H1 (cell line): ENCODE measurements around the gene SPEF2. TPM values are rescaled to one million over a fixed set of nuclear protein-coding genes. Genes with fewer than 3 reads are reported as not detected.

ENCODE experiments used
- CBX5 ChIP-seq: fragments of 300-800, 300-1000 bp; sonication (generic); IDR thresholded peaks from 2 replicates; pipeline ENCODE4 v1.7.1; 2016; ENCODE audit warnings: antibody characterized with exemption, low read length, low read depth
- CHD2 ChIP-seq: IDR thresholded peaks from 2 replicates; pipeline ENCODE4 v1.6.1; 2012; ENCODE audit warnings: low read length, improper control_type of control experiment
- CTBP2 ChIP-seq: IDR thresholded peaks from 2 replicates; pipeline ENCODE4 v1.7.0; 2011; ENCODE audit warnings: borderline replicate concordance, mild to moderate bottlenecking, moderate library complexity, mixed read lengths, low read length; ENCODE audit not compliant: insufficient read depth, insufficient read length
- NANOG ChIP-seq: IDR thresholded peaks from 2 replicates; pipeline ENCODE4 v1.6.1; 2011; ENCODE audit warnings: low read length, low read depth, mild to moderate bottlenecking, inconsistent platforms; ENCODE audit not compliant: insufficient read depth, poor library complexity, severe bottlenecking
- SIRT6 ChIP-seq: IDR thresholded peaks from one replicate; pipeline ENCODE4 v1.7.1; 2012; ENCODE audit warnings: low read length, inconsistent platforms
- TBP ChIP-seq: IDR thresholded peaks from 2 replicates; pipeline ENCODE4 v1.6.1; 2011; ENCODE audit warnings: low read depth, low read length, improper control_type of control experiment
- TEAD4 ChIP-seq: IDR thresholded peaks from 2 replicates; pipeline ENCODE4 v1.6.1; 2012; ENCODE audit warnings: low read depth, low read length, inconsistent platforms, mixed read lengths
- USF2 ChIP-seq: IDR thresholded peaks from 2 replicates; pipeline ENCODE4 v1.6.1; 2011; ENCODE audit warnings: low read length, improper control_type of control experiment
- polyA plus RNA-seq, 7 experiments: library from polyadenylated mRNA; depleted of rRNA in 3 of 7; stranded (reverse) in 5 of 7; unstranded in 2 of 7; fragments of >200 nt in 5 of 7; fragments of 200-250 nt in 2 of 7; gene quantifications; 1 replicate in 5 of 7; 2 replicates in 1 of 7; 4 replicates in 1 of 7; pipeline versions ENCODE4 v1.2.1 to v1.2.3, GENCODE V29; 2011 to 2013; ENCODE audit warnings: missing spikeins in 2 of 7, mixed read lengths in 2 of 7
- total RNA-seq: library from RNA; stranded (reverse); fragmentation: NEBNext Ultra II Directional; extraction: Animal tissue kit (Norgen Biotek cat#: 25700); gene quantifications from 2 replicates; pipeline ENCODE4 v1.2.1, GENCODE V29; 2021

Gene SPEF2
- total and polyA plus RNA-seq, 2 of the 8 experiments (the other 6 are each of a cell fraction or from before 2014, with no cell fraction given), result 0.14 to 0.73 TPM

DNA sequence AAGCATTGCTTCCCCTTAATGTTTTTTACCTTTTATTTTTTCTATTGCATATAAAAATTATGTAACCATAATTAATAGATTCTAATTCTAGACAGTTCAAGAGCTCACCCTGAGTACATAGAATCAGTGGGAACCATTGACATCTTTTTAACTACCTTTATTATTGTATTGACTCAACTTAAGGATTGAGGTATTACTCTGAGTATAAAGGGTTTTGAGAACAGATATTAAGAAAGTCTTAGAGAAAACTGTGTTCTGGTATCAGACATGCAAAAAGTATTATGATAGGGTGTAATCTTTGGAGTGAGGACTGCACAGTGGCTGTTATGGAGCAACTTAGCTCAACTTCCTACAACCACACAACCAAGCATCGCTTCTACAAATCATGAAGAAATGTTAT is 8.9 kb downstream of the SPEF2 start (continued):
- no peak for TF ChIP-seq USF2
- no peak for TF ChIP-seq TBP
- TF ChIP-seq CBX5, result no peak
- TF ChIP-seq SIRT6, result no peak
- TF ChIP-seq CHD2, result no peak
- no peak for TF ChIP-seq NANOG
- no peak for TF ChIP-seq TEAD4
- no peak for TF ChIP-seq CTBP2
